Measurements from ENCODE around the gene MATCAP1. TPM values are rescaled to one million over a fixed set of nuclear protein-coding genes. Genes with fewer than 3 reads are reported as not detected.

MATCAP1 gene
- total and polyA plus RNA-seq, 4 experiments from 2014 or later, result 1.8 to 9.0 (median 5.8) TPM

DNA sequence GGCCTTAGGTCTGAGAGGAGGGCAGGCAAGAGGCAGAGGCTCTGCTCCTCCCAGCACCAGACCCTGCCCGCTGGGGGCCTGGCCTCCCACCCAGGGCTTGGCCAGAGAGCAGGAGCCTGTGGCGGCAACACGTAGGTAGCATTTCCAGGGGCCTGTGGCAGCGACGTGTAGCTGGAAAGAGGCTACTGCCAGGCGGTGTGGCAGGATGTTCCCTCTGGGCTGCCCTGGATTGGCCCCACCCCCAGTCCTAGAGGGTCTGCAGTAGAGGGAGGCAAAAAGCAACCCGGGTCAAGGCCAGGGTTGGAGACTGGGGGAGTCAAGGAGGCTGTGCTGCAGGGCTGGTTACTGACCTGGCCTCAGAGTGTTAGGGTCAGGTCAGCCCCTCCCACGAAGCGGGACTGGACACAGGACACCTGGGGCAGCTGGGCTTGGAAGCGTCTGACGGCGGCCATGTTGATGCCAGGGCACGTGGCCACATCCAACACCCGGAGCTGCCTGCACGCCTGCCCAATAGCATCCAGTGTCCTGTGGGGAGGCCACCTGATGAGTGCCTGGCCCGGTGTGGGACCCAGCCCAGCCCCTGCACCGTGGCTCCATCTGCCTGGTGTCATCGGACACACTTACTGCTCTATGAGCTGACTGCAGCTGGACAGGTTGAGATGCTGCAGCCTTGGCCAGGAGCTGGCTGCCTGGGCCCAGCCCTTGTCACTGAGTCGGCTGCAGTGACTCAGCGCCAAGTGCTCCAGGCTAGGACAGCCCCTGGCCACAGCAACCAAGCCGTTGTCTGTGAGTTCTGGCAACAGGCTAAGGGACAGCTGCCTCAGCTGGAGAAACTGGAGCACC lies 23.7 kb upstream of the MATCAP1 start:
- Mint-ChIP-seq H3K36me3 (peaks cover 0 to 8% of the 10 kb centered on the region in 2 donors), H3K27me3 (no peaks in the 10 kb centered on the region), H3K4me3 (no peak overlapping the region), H3K4me1 (no peaks in the 10 kb centered on the region), H3K9me3 (no peaks in the 10 kb centered on the region), H3K27ac (no peak overlapping the region)
- Histone ChIP-seq H3K27ac (ENCODE audit: low read depth, low read length) (no peak overlapping the region), H3K36me3 (ENCODE audit: insufficient read depth, low read length) (peaks cover 2% of the 10 kb centered on the region), H3K4me3 (ENCODE audit: low read length in 2 of 2) (no peak overlapping the region), H3K27me3 (ENCODE audit: insufficient read depth, low read length) (no peaks in the 10 kb centered on the region), H3K9me3 (ENCODE audit: control insufficient read depth in 1 of 2, low read length in 2 of 2) (no peaks in the 10 kb centered on the region), H3K4me1 (ENCODE audit: insufficient read depth, low read length) (no peaks in the 10 kb centered on the region)
- DNase-seq, result peak in 1 of 5 donors; percentile 11
- ChIA-PET POLR2A (ENCODE audit: partially characterized antibody) (interaction anchor here (1.5 to 1.6 kb wide), 2 partner anchors 8 to 19 kb away, joined by 3 to 5 read pairs; partner anchors contain the start of gene TMEM208), CTCF (ENCODE audit: partially characterized antibody) (no interaction called here)
- intact Hi-C loops (cut with micrococcal nuclease), result no loop called here

DNA sequence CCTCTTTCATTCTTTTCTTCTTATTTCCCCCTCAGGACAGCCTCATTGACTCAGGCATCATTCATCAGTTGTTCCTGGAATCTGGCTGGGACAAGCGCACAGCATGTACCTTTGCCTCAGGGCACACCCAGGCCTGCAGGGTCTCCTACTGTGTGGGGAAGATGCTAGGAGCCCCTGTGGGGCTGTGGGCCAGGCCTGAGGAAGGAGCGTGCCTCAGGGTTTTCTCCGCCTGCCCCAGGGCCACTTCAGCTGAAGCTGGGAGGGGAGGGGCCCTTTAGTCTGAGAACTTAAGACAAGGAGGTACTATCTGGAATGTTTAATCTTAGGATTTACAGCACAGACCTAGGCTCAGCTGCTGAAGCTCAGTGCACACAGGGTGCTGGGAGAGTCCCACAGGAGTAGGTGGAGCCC lies 23.1 kb upstream of the MATCAP1 start:
- ChIA-PET CTCF (ENCODE audit: partially characterized antibody) (no interaction called here), POLR2A (ENCODE audit: partially characterized antibody) (interaction anchor here (1.5 kb wide), 1 partner anchor 20 kb away, joined by 5 read pairs; the partner anchor contains the start of gene TMEM208)
- peak overlapping the region in 3 of 7 donors; percentile 56 to 75 (median 60) for H3K27ac Mint-ChIP-seq

DNA sequence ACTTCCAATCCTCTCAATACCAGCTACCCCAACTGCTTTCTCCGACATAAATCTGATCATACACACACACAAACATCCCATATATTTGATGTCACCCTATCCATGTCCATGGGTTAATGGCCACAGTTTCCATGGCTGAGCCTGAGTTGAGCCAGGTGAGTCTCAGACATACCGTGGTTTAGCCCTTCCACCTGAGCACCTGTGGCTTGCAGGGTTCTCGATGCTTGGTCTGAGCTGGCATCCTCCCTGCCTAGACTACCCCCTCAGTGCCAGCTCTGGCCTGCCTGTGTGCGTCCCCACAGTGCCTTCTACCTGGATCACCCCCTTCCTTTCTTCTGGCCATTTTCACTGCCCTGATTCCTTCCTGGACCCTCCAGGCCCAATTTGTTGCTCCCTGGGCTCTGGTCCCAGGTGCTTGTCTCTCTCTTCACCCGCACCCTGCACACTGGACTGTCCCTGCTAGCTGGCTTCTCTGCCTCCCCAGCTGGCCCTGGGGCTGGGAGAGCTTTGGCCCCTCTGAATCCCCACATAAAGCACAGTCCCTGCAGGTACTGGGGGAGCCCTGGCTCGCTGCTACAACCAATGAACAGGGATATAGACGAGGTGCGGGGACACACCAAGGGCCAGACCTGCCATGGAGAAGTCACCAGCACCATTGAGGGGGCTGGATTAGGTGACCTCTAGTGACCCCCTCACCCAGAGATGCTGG lies 22.5 kb upstream of the MATCAP1 start:
- H3K27ac Mint-ChIP-seq, result peak overlapping the region in 6 of 7 donors; percentile 29 to 80 (median 61)
- H3K4me3 Mint-ChIP-seq, result peak overlapping the region in 1 of 8 donors; percentile 26
- no peaks in the 10 kb centered on the region for H3K9me3 Mint-ChIP-seq

More for the DNA sequence above, 23.1 kb upstream of the MATCAP1 start:
- Mint-ChIP-seq H3K36me3 (peaks cover 0 to 10% of the 10 kb centered on the region in 2 donors), H3K4me1 (no peaks in the 10 kb centered on the region), H3K27me3 (no peaks in the 10 kb centered on the region), H3K4me3 (no peak overlapping the region), H3K9me3 (no peaks in the 10 kb centered on the region)
- no peak overlapping the region for H3K27ac ChIP-seq (ENCODE audit: low read depth, low read length)
- no peaks in the 10 kb centered on the region for H3K9me3 ChIP-seq (ENCODE audit: control insufficient read depth in 1 of 2, low read length in 2 of 2)
- H3K36me3 ChIP-seq (ENCODE audit: insufficient read depth, low read length), result peaks cover 4% of the 10 kb centered on the region
- intact Hi-C loops (cut with micrococcal nuclease), result no loop called here
- DNase-seq, result no peak
- H3K4me3 ChIP-seq (ENCODE audit: low read length in 2 of 2), result no peak overlapping the region
- H3K4me1 ChIP-seq (ENCODE audit: insufficient read depth, low read length), result no peaks in the 10 kb centered on the region
- no peaks in the 10 kb centered on the region for H3K27me3 ChIP-seq (ENCODE audit: insufficient read depth, low read length)

DNA sequence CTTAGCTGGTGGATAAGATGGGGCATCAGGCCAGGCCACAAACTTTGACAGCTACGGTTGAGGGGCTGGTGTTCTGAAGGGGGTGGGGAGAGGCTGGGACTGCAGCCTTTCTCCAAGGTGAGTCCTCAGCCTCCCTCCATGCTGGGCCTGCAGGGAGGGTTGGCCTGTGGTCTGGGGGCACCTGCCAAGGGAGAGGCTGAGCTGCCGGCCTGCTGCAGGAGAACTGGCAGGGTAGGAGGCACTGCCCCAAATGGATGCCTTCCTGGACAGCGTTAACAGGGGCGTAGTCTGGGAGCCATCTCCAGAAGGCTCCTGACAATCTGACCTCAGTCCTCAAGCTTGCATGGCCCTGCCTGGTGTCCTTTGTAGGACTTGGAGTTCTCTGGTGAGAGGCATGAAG lies 20.3 kb upstream of the MATCAP1 start:
- CTCF ChIA-PET (ENCODE audit: partially characterized antibody), result no interaction called here
- intact Hi-C loops (cut with micrococcal nuclease), result no loop called here
- no peaks in the 10 kb centered on the region for H3K27me3 Mint-ChIP-seq
- no peaks in the 10 kb centered on the region for H3K27me3 ChIP-seq (ENCODE audit: insufficient read depth, low read length)
- POLR2A ChIA-PET (ENCODE audit: partially characterized antibody), result interaction anchor here (0.9 to 1.2 kb wide), 4 partner anchors 9 to 23 kb away, joined by 3 to 6 read pairs (median 3); partner anchors contain the start of gene TMEM208
- no peaks in the 10 kb centered on the region for H3K9me3 Mint-ChIP-seq
- no peaks in the 10 kb centered on the region for H3K4me1 Mint-ChIP-seq
- no peak overlapping the region for H3K27ac ChIP-seq (ENCODE audit: low read depth, low read length)
- peak overlapping the region in 1 of 7 donors; percentile 29 for H3K27ac Mint-ChIP-seq
- H3K9me3 ChIP-seq (ENCODE audit: control insufficient read depth in 1 of 2, low read length in 2 of 2), result no peaks in the 10 kb centered on the region
- H3K4me3 ChIP-seq (ENCODE audit: low read length in 2 of 2), result no peak overlapping the region
- peaks cover 0 to 20% of the 10 kb centered on the region in 2 donors for H3K36me3 Mint-ChIP-seq
- no peak for DNase-seq
- no peak overlapping the region for H3K4me3 Mint-ChIP-seq
- peaks cover 15% of the 10 kb centered on the region for H3K36me3 ChIP-seq (ENCODE audit: insufficient read depth, low read length)
- no peaks in the 10 kb centered on the region for H3K4me1 ChIP-seq (ENCODE audit: insufficient read depth, low read length)

More for the DNA sequence above, 22.5 kb upstream of the MATCAP1 start:
- Histone ChIP-seq H3K4me3 (ENCODE audit: low read length in 2 of 2) (no peak overlapping the region), H3K36me3 (ENCODE audit: insufficient read depth, low read length) (peaks cover 10% of the 10 kb centered on the region), H3K9me3 (ENCODE audit: control insufficient read depth in 1 of 2, low read length in 2 of 2) (no peaks in the 10 kb centered on the region), H3K27me3 (ENCODE audit: insufficient read depth, low read length) (no peaks in the 10 kb centered on the region), H3K4me1 (ENCODE audit: insufficient read depth, low read length) (no peaks in the 10 kb centered on the region), H3K27ac (ENCODE audit: low read depth, low read length) (no peak overlapping the region)
- H3K27me3 Mint-ChIP-seq, result no peaks in the 10 kb centered on the region
- no peaks in the 10 kb centered on the region for H3K4me1 Mint-ChIP-seq
- POLR2A ChIA-PET (ENCODE audit: partially characterized antibody), result no interaction called here
- intact Hi-C loops (cut with micrococcal nuclease), result no loop called here
- no peak for DNase-seq
- CTCF ChIA-PET (ENCODE audit: partially characterized antibody), result no interaction called here
- H3K36me3 Mint-ChIP-seq, result peaks cover 0 to 8% of the 10 kb centered on the region in 2 donors

DNA sequence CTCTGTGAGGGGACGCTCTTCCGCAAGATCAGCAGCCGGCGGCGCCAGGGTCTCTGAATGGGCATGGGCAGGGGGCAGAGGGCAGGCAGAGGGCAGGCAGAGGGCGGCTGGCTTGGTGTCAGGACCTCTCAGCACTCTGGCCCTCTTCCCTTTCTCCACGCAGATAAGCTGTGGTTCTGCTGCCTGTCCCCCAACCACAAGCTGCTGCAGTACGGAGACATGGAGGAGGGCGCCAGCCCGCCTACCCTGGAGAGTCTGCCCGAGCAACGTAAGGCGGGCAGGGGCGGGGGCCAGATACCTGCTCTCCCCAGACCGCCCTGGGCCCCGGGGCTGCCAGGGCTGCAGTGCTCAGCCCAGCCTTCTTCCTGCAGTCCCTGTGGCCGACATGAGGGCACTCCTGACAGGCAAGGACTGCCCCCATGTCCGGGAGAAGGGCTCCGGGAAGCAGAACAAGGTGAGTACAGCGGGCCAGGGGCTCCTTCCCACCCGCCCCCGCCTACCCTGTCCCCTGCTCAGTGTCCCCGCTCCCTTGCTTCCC lies 19.3 kb upstream of the MATCAP1 start:
- Histone ChIP-seq H3K36me3 (ENCODE audit: insufficient read depth, low read length) (peaks cover 22% of the 10 kb centered on the region), H3K27me3 (ENCODE audit: insufficient read depth, low read length) (no peaks in the 10 kb centered on the region), H3K9me3 (ENCODE audit: control insufficient read depth in 1 of 2, low read length in 2 of 2) (no peaks in the 10 kb centered on the region), H3K4me1 (ENCODE audit: insufficient read depth, low read length) (no peaks in the 10 kb centered on the region), H3K27ac (ENCODE audit: low read depth, low read length) (no peak overlapping the region), H3K4me3 (ENCODE audit: low read length in 2 of 2) (no peak overlapping the region)
- CTCF ChIA-PET (ENCODE audit: partially characterized antibody), result interaction anchor here (0.6 kb wide), 1 partner anchor 21 kb away, joined by 3 read pairs; no protein-coding TSS in a partner anchor
- no peaks in the 10 kb centered on the region for H3K27me3 Mint-ChIP-seq
- intact Hi-C loops (cut with micrococcal nuclease), result no loop called here
- H3K36me3 Mint-ChIP-seq, result peaks cover 0 to 25% of the 10 kb centered on the region in 2 donors
- peaks cover 0 to 5% (median 2%) of the 10 kb centered on the region in 4 donors for H3K4me1 Mint-ChIP-seq
- POLR2A ChIA-PET (ENCODE audit: partially characterized antibody), result interaction anchor here (2.1 kb wide), 1 partner anchor 10 kb away, joined by 4 read pairs; the partner anchor contains the start of gene E2F4
- no peak overlapping the region for H3K27ac Mint-ChIP-seq
- DNase-seq, result no peak
- H3K4me3 Mint-ChIP-seq, result no peak overlapping the region
- H3K9me3 Mint-ChIP-seq, result no peaks in the 10 kb centered on the region

DNA sequence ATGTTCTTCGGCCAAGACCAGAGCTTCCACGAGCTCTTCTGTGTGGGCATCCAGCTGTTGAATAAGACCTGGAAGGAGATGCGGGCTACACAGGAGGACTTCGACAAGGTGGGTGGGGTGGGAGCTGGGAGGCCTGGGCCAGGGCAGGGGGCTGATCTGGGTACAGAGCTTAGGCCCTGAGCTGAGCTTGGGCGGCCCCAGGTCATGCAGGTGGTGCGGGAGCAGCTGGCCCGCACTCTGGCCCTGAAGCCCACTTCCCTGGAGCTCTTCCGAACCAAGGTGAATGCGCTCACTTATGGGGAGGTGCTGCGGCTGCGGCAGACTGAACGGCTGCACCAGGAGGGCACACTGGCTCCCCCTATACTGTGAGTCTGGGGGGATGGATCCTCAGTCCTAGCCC lies 18.7 kb upstream of the MATCAP1 start:
- Mint-ChIP-seq H3K27me3 (no peaks in the 10 kb centered on the region), H3K9me3 (no peaks in the 10 kb centered on the region), H3K27ac (no peak overlapping the region), H3K4me3 (no peak overlapping the region), H3K36me3 (peaks cover 4 to 31% of the 10 kb centered on the region in 2 donors), H3K4me1 (peaks cover 0 to 9% (median 3%) of the 10 kb centered on the region in 4 donors)
- peaks cover 28% of the 10 kb centered on the region for H3K36me3 ChIP-seq (ENCODE audit: insufficient read depth, low read length)
- no peaks in the 10 kb centered on the region for H3K4me1 ChIP-seq (ENCODE audit: insufficient read depth, low read length)
- DNase-seq, result no peak
- no peak overlapping the region for H3K4me3 ChIP-seq (ENCODE audit: low read length in 2 of 2)
- H3K27ac ChIP-seq (ENCODE audit: low read depth, low read length), result no peak overlapping the region
- CTCF ChIA-PET (ENCODE audit: partially characterized antibody), result interaction anchor here (0.6 kb wide), 1 partner anchor 21 kb away, joined by 3 read pairs; no protein-coding TSS in a partner anchor
- no peaks in the 10 kb centered on the region for H3K9me3 ChIP-seq (ENCODE audit: control insufficient read depth in 1 of 2, low read length in 2 of 2)
- H3K27me3 ChIP-seq (ENCODE audit: insufficient read depth, low read length), result no peaks in the 10 kb centered on the region
- POLR2A ChIA-PET (ENCODE audit: partially characterized antibody), result interaction anchor here (1.0 to 2.1 kb wide), 3 partner anchors 10 to 42 kb away, joined by 3 to 4 read pairs (median 4); partner anchors contain the start of genes E2F4 and TMEM208
- intact Hi-C loops (cut with micrococcal nuclease), result no loop called here
